ENCODE results near the gene TSPAN14. TPM values are rescaled to one million over a fixed set of nuclear protein-coding genes. Genes with fewer than 3 reads are reported as not detected.

The TSPAN14 gene
- total RNA-seq, 1 donor from 2014 or later: 126 TPM

DNA sequence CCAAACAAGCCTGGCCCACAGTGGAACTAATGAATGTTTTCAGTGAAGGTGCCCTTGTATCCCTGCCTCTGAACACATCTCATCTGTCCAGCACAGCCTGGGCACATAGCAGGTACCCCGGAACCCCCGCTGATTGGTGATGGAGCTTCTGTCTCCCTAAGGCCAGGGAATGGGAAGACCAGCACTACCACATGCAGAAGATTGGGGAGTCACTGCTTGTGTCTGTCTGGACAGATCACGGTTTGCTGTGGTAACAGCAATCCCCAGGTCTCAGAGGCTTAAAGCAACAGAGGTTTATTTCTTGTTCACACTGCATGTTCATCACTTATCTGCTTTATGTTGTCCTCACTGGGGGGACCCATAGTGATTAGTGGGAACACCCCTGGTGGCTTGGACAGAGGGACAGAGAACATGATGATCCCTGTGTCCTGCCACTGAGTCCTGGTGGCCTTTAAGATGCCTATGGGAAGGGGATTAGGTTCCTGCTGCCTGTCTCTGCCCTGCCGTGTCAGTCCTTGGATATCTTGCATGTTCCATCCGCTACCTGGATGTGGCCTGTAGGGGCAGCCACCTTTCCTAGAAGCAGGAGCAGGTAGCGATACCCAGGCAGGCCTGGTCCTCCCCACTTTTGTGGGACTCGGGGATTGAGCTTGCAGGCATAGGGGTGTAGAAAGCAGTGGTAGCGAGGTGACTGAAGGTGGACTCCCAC is 3.6 kb downstream of the TSPAN14 start:
- H3K27ac Mint-ChIP-seq: peak overlapping the region; percentile 98
- peaks cover 64% of the 10 kb centered on the region for H3K4me1 Mint-ChIP-seq (ENCODE audit: low read depth)
- TF ChIP-seq, protein P1, sequence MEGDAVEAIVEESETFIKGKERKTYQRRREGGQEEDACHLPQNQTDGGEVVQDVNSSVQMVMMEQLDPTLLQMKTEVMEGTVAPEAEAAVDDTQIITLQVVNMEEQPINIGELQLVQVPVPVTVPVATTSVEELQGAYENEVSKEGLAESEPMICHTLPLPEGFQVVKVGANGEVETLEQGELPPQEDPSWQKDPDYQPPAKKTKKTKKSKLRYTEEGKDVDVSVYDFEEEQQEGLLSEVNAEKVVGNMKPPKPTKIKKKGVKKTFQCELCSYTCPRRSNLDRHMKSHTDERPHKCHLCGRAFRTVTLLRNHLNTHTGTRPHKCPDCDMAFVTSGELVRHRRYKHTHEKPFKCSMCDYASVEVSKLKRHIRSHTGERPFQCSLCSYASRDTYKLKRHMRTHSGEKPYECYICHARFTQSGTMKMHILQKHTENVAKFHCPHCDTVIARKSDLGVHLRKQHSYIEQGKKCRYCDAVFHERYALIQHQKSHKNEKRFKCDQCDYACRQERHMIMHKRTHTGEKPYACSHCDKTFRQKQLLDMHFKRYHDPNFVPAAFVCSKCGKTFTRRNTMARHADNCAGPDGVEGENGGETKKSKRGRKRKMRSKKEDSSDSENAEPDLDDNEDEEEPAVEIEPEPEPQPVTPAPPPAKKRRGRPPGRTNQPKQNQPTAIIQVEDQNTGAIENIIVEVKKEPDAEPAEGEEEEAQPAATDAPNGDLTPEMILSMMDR (IDR thresholded peaks at IDR 0.05; ENCODE audit: unreplicated experiment): peak; percentile 51
- DNase-seq (ENCODE audit: low spot score, unreplicated experiment): no peak
- no peaks in the 10 kb centered on the region for H3K36me3 Mint-ChIP-seq (ENCODE audit: insufficient read depth)
- no peaks in the 10 kb centered on the region for H3K9me3 Mint-ChIP-seq (ENCODE audit: low read depth)
- H3K27me3 Mint-ChIP-seq: no peaks in the 10 kb centered on the region
- H3K4me3 Mint-ChIP-seq (ENCODE audit: low read depth): peak overlapping the region; percentile 44

DNA sequence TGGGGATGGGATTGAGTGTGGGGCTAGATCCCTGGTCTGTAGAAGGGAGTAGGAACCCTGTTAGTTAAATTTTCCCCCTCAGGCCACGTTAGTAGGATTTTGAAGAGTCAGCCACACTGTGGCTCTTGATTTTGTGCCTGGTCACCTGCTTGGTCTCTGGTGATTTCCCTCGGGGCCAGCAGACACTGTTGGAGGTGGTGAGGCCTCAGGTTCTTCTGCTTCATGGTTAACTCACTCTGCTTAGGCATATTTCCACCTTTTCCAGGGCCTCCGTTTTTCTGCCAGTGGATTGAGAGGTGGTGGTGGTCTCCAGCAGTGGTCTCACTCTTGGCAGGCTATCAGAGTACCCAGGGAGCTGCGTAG is 4.1 kb downstream of the TSPAN14 start:
- Mint-ChIP-seq H3K4me3 (ENCODE audit: low read depth) (peak overlapping the region; percentile 44), H3K36me3 (ENCODE audit: insufficient read depth) (peaks cover under 1% of the 10 kb centered on the region), H3K9me3 (ENCODE audit: low read depth) (no peaks in the 10 kb centered on the region), H3K27ac (peak overlapping the region; percentile 98), H3K4me1 (ENCODE audit: low read depth) (peaks cover 69% of the 10 kb centered on the region), H3K27me3 (no peaks in the 10 kb centered on the region)
- TF ChIP-seq, protein P1 (IDR thresholded peaks at IDR 0.05; ENCODE audit: unreplicated experiment): no peak
- DNase-seq (ENCODE audit: low spot score, unreplicated experiment): no peak

DNA sequence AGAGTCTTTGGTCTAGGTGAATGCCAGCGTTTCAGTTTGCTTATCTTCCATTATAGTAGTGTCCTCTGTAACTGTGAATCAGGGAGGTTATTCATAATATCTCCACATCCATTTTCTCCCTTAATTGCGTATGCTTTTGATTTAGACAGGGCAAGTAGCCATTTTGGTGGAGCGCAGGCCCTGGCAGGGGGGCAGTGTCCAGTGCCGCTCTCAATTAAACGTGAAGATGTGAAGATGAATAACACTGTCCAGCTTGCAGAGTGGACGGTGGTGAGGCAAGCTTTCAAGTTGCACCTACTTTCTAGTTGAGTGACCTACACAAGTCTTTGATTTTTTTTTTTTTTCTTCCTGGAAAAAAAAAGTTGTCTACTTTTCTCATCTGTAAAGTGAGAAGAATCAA is 4.5 kb downstream of the TSPAN14 start:
- Mint-ChIP-seq H3K27me3 (no peaks in the 10 kb centered on the region), H3K36me3 (ENCODE audit: insufficient read depth) (peaks cover 2% of the 10 kb centered on the region), H3K27ac (peak overlapping the region; percentile 98), H3K9me3 (ENCODE audit: low read depth) (no peaks in the 10 kb centered on the region), H3K4me1 (ENCODE audit: low read depth) (peaks cover 69% of the 10 kb centered on the region), H3K4me3 (ENCODE audit: low read depth) (peak overlapping the region; percentile 44)
- DNase-seq (ENCODE audit: low spot score, unreplicated experiment): no peak
- TF ChIP-seq, protein P1 (IDR thresholded peaks at IDR 0.05; ENCODE audit: unreplicated experiment): no peak

DNA sequence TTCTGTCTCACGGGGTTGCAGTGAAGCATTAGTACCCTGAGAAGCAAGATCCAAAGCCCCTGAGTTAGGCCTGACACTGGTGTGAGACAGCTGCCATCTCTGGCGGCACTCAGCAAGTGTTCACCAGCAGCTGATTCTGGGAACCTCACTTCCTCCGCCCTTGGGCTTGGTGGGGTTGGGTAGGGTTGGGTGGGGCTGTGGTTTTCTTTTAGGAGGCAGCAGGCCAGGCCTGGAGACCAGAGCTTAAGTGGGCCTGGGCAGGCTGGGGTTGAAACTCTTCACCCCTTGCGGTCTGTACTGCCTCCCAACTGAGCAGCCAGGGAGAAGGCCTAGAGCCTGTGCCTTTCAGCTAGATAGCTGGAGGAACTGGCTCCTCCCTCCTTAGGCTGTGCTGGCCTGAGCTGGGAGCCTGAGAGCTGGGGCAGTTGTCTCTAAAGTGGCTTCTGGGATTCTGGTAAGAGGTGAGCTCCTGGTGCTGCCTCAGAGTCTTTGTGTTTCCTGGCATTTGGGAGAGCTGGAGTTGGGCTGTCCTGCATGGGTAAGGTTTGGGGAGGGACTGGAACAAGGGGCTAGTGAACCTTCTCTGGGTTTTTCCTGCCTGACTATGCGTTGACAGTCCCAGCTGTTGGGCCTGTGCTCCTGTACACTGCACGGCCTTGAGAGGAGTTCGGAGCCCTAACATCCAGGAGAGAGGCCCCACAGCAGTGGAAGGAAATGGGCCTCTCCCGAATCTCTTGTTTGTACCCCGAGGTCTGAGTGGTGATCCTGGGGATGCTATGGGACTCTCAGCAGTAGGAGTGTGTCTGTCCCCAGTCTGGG is 5.1 kb downstream of the TSPAN14 start:
- Mint-ChIP-seq H3K27me3 (no peaks in the 10 kb centered on the region), H3K4me3 (ENCODE audit: low read depth) (peak overlapping the region; percentile 29), H3K9me3 (ENCODE audit: low read depth) (no peaks in the 10 kb centered on the region), H3K36me3 (ENCODE audit: insufficient read depth) (peaks cover 2% of the 10 kb centered on the region), H3K27ac (peak overlapping the region; percentile 98), H3K4me1 (ENCODE audit: low read depth) (peaks cover 74% of the 10 kb centered on the region)
- TF ChIP-seq, protein P1 (IDR thresholded peaks at IDR 0.05; ENCODE audit: unreplicated experiment): no peak
- DNase-seq (ENCODE audit: low spot score, unreplicated experiment): no peak

DNA sequence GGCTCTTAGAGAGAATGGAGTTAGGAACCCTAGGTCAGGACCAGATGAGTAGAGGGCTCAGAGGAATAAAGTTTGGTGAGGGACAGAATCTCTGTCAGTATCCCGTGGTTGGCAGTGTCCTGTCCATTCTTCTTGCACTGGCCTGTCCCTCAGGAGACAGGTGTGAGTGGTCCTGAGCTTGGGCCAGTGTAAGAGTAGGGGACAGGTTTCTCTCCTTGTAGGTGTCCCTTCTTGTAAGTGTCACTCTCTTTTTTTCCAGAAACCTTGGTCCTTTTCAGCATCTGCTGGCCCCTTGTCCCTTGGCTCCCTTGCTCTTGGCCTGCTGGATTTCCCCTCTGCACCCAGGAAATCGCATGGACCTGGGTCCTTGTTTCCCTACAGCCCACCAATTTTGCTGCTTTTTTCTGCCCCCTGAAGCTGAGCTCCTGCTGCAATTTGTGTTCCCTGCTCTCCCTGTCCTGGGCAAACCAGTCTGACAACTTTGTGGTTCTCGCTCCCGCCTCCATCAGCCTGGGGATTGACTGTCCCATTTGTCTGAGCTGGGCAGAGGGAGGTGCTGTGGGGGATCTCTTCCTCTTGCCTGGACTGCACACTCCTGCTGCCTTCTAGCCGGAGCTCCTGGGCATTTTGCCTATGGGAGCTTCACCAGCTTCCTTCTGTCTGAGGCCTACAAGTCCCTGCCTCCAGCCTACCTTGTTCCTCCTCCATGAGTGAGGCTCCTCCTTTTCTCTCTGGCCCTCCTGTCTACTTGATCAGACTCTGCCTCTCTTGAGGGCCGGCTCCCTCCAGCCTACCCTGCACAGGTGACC is 6.5 kb downstream of the TSPAN14 start:
- Mint-ChIP-seq H3K27me3 (no peaks in the 10 kb centered on the region), H3K27ac (peak overlapping the region; percentile 98), H3K9me3 (ENCODE audit: low read depth) (no peaks in the 10 kb centered on the region), H3K4me3 (ENCODE audit: low read depth) (peak overlapping the region; percentile 61), H3K4me1 (ENCODE audit: low read depth) (peaks cover 86% of the 10 kb centered on the region), H3K36me3 (ENCODE audit: insufficient read depth) (peaks cover 2% of the 10 kb centered on the region)
- TF ChIP-seq, protein P1 (IDR thresholded peaks at IDR 0.05; ENCODE audit: unreplicated experiment): no peak
- peak; percentile 77 for DNase-seq (ENCODE audit: low spot score, unreplicated experiment)
